GM23338 (cell line): ENCODE data around the gene GHRH. TPM values are rescaled to one million over a fixed set of nuclear protein-coding genes. Genes with fewer than 3 reads are reported as not detected.

Source experiments
- ATAC-seq: fragments of 200-7000 bp; cut with Tn5 transposase; 3 replicates; pipeline ENCODE4 v1.9.1; 2020
- DNase-seq: peaks from one replicate; pipeline ENCODE4 v3.0.0-alpha.2; 2015; ENCODE audit warnings: low spot score
- H2AFZ ChIP-seq: fragments of 200-600 bp; sonication (generic); 2 replicates; pipeline ENCODE4 v1.8.0; 2016; ENCODE audit warnings: antibody characterized with exemption, mild to moderate bottlenecking, moderate library complexity
- H3F3A ChIP-seq: fragments of 200-600 bp; sonication (generic); replicated peaks from 2 replicates; pipeline ENCODE4 v1.8.0; 2017; ENCODE audit warnings: antibody characterized with exemption, mixed run types, low read depth
- H3K27ac ChIP-seq: fragments of 200-600 bp; sonication (generic); 2 replicates; pipeline ENCODE4 v1.6.1; 2016; ENCODE audit warnings: low read depth
- H3K27me3 ChIP-seq: fragments of 200-600 bp; sonication (generic); 2 replicates; pipeline ENCODE4 v1.8.0; 2016; ENCODE audit warnings: mild to moderate bottlenecking, mixed run types, moderate library complexity; ENCODE audit not compliant: insufficient read depth
- H3K36me3 ChIP-seq: fragments of 200-600 bp; sonication (generic); 2 replicates; pipeline ENCODE4 v1.8.0; 2016; ENCODE audit warnings: mild to moderate bottlenecking; ENCODE audit not compliant: insufficient read depth
- H3K4me1 ChIP-seq: fragments of 200-600 bp; sonication (generic); 2 replicates; pipeline ENCODE4 v1.8.0; 2016; ENCODE audit warnings: mild to moderate bottlenecking, moderate library complexity; ENCODE audit not compliant: insufficient read depth
- H3K4me2 ChIP-seq: fragments of 200-600 bp; sonication (generic); 2 replicates; pipeline ENCODE4 v1.7.1; 2017; ENCODE audit warnings: mixed run types
- H3K4me3 ChIP-seq: fragments of 200-600 bp; sonication (generic); 2 replicates; pipeline ENCODE4 v1.6.1; 2016; ENCODE audit warnings: mixed run types
- H3K79me2 ChIP-seq: fragments of 200-600 bp; sonication (generic); replicated peaks from 2 replicates; pipeline ENCODE4 v1.8.0; 2017; ENCODE audit warnings: mild to moderate bottlenecking; ENCODE audit not compliant: insufficient read depth
- H3K9me2 ChIP-seq: fragments of 200-600 bp; sonication (generic); 2 replicates; pipeline ENCODE4 v1.8.0; 2017; ENCODE audit not compliant: insufficient read depth
- H4K20me1 ChIP-seq: fragments of 200-600 bp; sonication (generic); replicated peaks from 2 replicates; pipeline ENCODE4 v1.8.0; 2017; ENCODE audit warnings: mild to moderate bottlenecking; ENCODE audit not compliant: insufficient read depth
- H3K27ac Mint-ChIP-seq: 2 replicates; pipeline ENCODE4 v1.8.0; 2020; ENCODE audit warnings: inconsistent platforms, mild to moderate bottlenecking, moderate library complexity, mixed read lengths
- H3K27me3 Mint-ChIP-seq: 3 replicates; pipeline ENCODE4 v1.8.0; 2022; ENCODE audit warnings: low read depth, mild to moderate bottlenecking, moderate library complexity, mixed read lengths, inconsistent platforms; ENCODE audit not compliant: insufficient read depth, poor library complexity
- H3K36me3 Mint-ChIP-seq: 3 replicates; pipeline ENCODE4 v1.8.0; 2021; ENCODE audit warnings: low read depth, mild to moderate bottlenecking, inconsistent platforms, moderate library complexity, mixed read lengths
- H3K4me1 Mint-ChIP-seq: 3 replicates; pipeline ENCODE4 v1.8.0; 2020; ENCODE audit warnings: mild to moderate bottlenecking, inconsistent platforms, mixed read lengths
- H3K4me3 Mint-ChIP-seq: 3 replicates; pipeline ENCODE4 v1.8.0; 2021; ENCODE audit warnings: moderate library complexity, mild to moderate bottlenecking, inconsistent platforms, mixed read lengths
- H3K9me3 Mint-ChIP-seq: 3 replicates; pipeline ENCODE4 v1.8.0; 2020; ENCODE audit warnings: moderate library complexity, mild to moderate bottlenecking, inconsistent platforms, mixed read lengths
- CREB1 ChIP-seq: fragments of 250-450 bp; sonication (Bioruptor Pico); IDR thresholded peaks from 2 replicates; pipeline ENCODE4 v1.5.0; 2020; ENCODE audit warnings: low read depth, mild to moderate bottlenecking, moderate library complexity
- CTCF ChIP-seq, 2 experiments: fragments of 200-600 bp in 1 of 2; sonication (generic) in 1 of 2; conservative IDR thresholded peaks; 2 replicates each; pipeline versions ENCODE4 v1.5.1 to v1.6.1; 2016 to 2017; ENCODE audit warnings: antibody characterized with exemption in 2 of 2, low read depth in 2 of 2, mild to moderate bottlenecking in 2 of 2, moderate library complexity in 1 of 2
- ETS1 ChIP-seq: IDR thresholded peaks from 2 replicates; pipeline ENCODE4 v1.6.1; 2016; ENCODE audit warnings: antibody characterized with exemption
- JUNB ChIP-seq: IDR thresholded peaks from one replicate; pipeline ENCODE4 v1.6.1; 2016; ENCODE audit warnings: antibody characterized with exemption; ENCODE audit not compliant: unreplicated experiment
- REST ChIP-seq: IDR thresholded peaks from one replicate; pipeline ENCODE4 v1.6.1; 2018; ENCODE audit warnings: antibody characterized with exemption; ENCODE audit not compliant: unreplicated experiment
- STAT1 ChIP-seq: IDR thresholded peaks from one replicate; pipeline ENCODE4 v1.6.1; 2016; ENCODE audit warnings: antibody characterized with exemption; ENCODE audit not compliant: unreplicated experiment
- ZNF462 ChIP-seq: fragments of 250-450 bp; sonication (Bioruptor Pico); IDR thresholded peaks from 2 replicates; pipeline ENCODE4 v1.5.0; 2020; ENCODE audit warnings: mild to moderate bottlenecking, moderate library complexity
- polyA plus RNA-seq: library from polyadenylated mRNA; unstranded; fragments of >200 nt; fragmentation: Nextera tagmentation; extraction: Ambion mirVana; gene quantifications from 2 replicates; pipeline ENCODE4 v1.2.1, GENCODE V29; 2016
- total RNA-seq: library from RNA; depleted of rRNA; stranded (reverse); fragments of >200 nt; shearing (Covaris generic); gene quantifications from 2 replicates; pipeline ENCODE4 v1.2.3, GENCODE V29; 2014

GHRH gene
- total and polyA plus RNA-seq, 2 experiments from 2014 or later = 0.40 TPM; not detected in 1

- no peak for TF ChIP-seq REST
These were observed 9.7 kb downstream of the GHRH start (continued) for GRCh38 chr20:37251825-37252477.

DNA sequence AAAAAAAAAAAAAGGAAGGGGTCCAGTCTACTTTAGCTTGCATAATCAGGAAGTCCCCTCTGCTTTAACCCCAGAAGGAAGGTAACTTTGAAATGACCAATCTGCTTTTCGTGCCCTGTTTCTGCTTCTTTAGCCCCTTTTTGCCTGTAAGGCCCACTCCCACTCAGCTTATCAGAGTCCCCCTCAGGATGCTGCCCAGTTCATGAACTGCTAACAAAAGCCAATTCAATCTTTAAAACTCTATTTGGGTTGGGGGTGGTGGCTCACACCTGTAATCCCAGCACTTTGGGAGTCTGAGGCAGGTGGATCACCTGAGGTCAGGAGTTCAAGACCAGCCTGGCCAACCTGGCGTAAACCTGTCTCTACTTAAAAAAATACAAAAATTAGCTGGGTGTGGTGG is 12.3 kb downstream of the GHRH start:
- Histone ChIP-seq H3K36me3 (no peaks in the 10 kb centered on the region), H3K4me1 (peaks cover 22% of the 10 kb centered on the region), H3K27me3 (no peaks in the 10 kb centered on the region), H3K79me2 (no peaks in the 10 kb centered on the region), H3F3A (peaks cover 13% of the 10 kb centered on the region; the same call in 1 of the 2 replicates), H3K4me2 (no peak overlapping the region), H2AFZ (no peak overlapping the region), H3K9me2 (no peaks in the 10 kb centered on the region), H4K20me1 (no peaks in the 10 kb centered on the region), H3K27ac (no peak overlapping the region), H3K4me3 (no peak overlapping the region)
- H3K9me3 Mint-ChIP-seq = peaks cover 2% of the 10 kb centered on the region; the same call in 2 of the 3 replicates
- H3K36me3 Mint-ChIP-seq = 0 out of 3 replicates have a peak, but pooled peaks cover 3% of the 10 kb centered on the region
- no peak overlapping the region for H3K4me3 Mint-ChIP-seq
- ATAC-seq (no peak), DNase-seq (no peak)
- H3K4me1 Mint-ChIP-seq = peaks cover 36% of the 10 kb centered on the region
- peaks cover 6% of the 10 kb centered on the region for H3K27me3 Mint-ChIP-seq
- H3K27ac Mint-ChIP-seq = no peak overlapping the region
- no peak for TF ChIP-seq CREB1 (CRISPR knock-in tag)
- no peak for TF ChIP-seq JUNB
- no peak for TF ChIP-seq ZNF462 (CRISPR knock-in tag)
- no peak for TF ChIP-seq ETS1
- no peak for TF ChIP-seq REST
- TF ChIP-seq STAT1 = no peak
- no peak for TF ChIP-seq CTCF (conservative IDR thresholded peaks at IDR 0.05; ENCODE audit: low read depth in 2 of 2)
